ENCODE measurements around the gene KRTAP4-16.

DNA sequence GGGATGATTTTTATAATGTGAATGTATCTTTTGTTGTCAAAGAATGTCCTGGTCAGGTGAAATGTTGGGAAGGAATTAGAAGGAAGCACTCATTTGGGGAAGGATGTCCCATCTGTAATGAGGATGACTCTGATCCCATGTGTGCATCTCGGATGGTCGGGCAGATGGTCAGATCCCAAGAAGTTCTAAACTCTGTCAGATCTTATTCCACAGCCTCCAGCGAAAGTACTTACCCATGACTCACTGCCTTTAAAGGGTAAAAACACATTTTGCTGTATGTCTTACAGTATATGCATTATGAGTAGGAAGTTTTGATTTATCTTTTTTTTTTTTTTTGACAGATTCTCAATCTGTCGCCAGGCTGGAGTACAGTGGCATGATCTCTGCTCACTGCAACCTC is 16.7 kb upstream of the KRTAP4-16 start:
- TF ChIP-seq, protein P1, sequence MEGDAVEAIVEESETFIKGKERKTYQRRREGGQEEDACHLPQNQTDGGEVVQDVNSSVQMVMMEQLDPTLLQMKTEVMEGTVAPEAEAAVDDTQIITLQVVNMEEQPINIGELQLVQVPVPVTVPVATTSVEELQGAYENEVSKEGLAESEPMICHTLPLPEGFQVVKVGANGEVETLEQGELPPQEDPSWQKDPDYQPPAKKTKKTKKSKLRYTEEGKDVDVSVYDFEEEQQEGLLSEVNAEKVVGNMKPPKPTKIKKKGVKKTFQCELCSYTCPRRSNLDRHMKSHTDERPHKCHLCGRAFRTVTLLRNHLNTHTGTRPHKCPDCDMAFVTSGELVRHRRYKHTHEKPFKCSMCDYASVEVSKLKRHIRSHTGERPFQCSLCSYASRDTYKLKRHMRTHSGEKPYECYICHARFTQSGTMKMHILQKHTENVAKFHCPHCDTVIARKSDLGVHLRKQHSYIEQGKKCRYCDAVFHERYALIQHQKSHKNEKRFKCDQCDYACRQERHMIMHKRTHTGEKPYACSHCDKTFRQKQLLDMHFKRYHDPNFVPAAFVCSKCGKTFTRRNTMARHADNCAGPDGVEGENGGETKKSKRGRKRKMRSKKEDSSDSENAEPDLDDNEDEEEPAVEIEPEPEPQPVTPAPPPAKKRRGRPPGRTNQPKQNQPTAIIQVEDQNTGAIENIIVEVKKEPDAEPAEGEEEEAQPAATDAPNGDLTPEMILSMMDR (IDR thresholded peaks at IDR 0.05; ENCODE audit: control extremely low read depth in 1 of 3, insufficient read depth in 1 of 3, low read depth in 1 of 3, low read length in 3 of 3), result no peak
- TF ChIP-seq TAF1 (IDR thresholded peaks at IDR 0.05; ENCODE audit: low read depth, low read length), result no peak
- no peak for TF ChIP-seq NRF1 (IDR thresholded peaks at IDR 0.05; ENCODE audit: low read depth, low read length)
- TF ChIP-seq POLR2A (IDR thresholded peaks at IDR 0.05; ENCODE audit: control extremely low read depth in 1 of 2, low read depth in 2 of 2, low read length in 2 of 2), result no peak
- TF ChIP-seq RFX5 (IDR thresholded peaks at IDR 0.05; ENCODE audit: borderline replicate concordance, low read depth, low read length), result no peak
- TF ChIP-seq JUN (IDR thresholded peaks at IDR 0.05; ENCODE audit: low read depth, low read length), result no peak
- no peak for TF ChIP-seq EZH2 (IDR thresholded peaks at IDR 0.05; ENCODE audit: low read depth, low read length, severe bottlenecking)
- TF ChIP-seq CHD2 (IDR thresholded peaks at IDR 0.05; ENCODE audit: low read length), result no peak
